HG02678 (cell line): ENCODE results near the gene PDE10A.

Experiments used
- ATAC-seq: cut with Tn5 transposase; IDR thresholded peaks from one replicate; pipeline ENCODE4 v1.9.1; 2021; ENCODE audit warnings: mild to moderate bottlenecking, moderate library complexity; ENCODE audit not compliant: unreplicated experiment

The PDE10A gene

DNA sequence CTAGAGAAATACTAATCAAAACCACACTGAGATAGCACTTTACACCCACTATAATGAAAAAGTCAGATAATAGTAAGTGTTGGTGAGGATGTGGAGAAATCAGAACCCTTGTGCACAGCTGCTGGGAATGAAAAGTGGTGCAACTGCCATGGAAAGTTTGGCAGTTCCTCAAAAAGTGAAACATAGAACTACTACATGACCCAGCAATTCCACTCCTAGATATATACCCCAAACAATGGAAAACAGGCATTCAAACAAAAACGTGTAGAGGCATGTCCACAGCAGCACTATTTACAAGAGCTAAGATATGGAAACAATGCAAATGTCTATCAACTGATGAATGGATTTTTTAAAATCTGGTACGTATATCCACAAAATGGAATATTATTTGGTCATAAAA, 236.1 kb downstream of the PDE10A start:
- ATAC-seq = no peak

DNA sequence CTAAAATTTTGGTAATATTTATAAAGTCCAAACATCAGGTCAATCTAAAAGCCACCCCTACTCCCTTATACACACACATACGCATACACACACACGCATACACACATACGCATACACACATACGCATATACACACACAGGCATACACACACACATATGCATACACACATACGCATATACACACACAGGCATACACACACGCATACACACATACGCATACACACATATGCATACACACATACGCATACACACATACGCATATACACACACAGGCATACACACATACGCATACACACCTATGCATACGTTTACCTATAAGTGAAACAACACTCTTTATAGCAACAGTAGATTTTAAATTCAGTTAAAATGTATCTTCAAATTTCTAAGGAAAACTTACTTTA, 240.8 kb downstream of the PDE10A start:
- ATAC-seq = no peak

DNA sequence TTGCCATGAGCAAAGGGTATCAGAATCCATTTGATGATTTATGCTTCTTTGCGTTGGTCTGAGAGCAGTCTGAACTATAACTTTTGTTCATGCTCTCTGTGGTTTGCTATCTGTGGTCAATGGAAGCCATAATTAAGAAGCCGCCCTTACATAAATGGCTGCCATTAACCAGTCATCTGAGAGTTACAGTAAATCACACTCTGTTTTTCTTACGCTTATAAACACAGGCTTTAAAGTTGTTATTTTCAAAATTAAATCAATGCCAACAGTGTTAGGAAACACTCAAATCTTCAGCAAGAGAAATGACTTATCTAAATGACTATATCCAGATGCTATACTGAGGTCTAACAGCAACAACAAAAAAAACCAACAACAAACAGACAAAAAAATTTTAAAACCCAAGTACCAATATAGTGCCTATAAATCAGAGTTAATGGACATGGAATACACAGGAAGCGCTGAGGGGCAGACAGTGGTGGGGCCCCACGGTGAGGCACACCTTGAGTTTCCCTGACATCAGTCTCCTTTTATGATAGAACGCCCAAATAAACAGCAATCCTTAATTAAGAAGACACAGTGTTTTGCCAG, 245.7 kb downstream of the PDE10A start:
- ATAC-seq = no peak

DNA sequence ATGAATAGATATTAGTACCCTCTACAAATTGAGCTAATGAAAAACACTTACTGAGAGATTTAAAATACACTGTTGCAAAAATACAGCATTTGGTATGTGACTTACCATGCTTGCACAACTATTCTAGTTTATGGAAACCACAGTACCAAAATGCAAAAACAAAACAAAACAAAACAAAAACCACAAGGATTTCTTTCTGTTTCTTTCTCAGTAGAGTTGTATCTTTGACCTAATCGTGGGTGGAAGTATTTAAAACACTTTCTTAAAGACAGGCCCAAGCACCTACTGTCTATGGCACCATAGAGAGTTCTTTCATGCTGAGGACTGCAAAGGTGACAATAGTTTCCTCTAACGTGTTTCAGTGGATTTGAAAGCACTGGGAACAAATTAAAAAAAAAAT, 258.3 kb downstream of the PDE10A start:
- ATAC-seq = no peak

DNA sequence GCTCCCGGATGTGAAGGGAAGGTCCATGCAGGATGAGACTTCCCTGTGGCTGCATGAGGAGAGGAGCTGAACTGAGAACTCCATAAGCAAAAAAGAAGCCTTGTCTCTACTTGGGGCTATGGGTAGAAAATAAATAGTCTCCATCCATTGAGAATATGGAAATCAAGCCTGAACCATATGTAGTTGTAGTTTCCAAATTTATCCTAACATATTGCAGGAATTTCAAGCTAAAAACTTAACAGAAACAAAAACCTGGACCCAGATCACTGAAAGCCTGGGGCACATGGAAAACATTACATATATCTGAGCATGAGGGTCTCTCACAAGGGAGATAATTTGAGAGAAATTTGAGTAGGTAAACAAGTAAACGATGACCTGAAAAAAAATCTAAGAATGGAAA, 258.7 kb downstream of the PDE10A start:
- ATAC-seq = no peak

DNA sequence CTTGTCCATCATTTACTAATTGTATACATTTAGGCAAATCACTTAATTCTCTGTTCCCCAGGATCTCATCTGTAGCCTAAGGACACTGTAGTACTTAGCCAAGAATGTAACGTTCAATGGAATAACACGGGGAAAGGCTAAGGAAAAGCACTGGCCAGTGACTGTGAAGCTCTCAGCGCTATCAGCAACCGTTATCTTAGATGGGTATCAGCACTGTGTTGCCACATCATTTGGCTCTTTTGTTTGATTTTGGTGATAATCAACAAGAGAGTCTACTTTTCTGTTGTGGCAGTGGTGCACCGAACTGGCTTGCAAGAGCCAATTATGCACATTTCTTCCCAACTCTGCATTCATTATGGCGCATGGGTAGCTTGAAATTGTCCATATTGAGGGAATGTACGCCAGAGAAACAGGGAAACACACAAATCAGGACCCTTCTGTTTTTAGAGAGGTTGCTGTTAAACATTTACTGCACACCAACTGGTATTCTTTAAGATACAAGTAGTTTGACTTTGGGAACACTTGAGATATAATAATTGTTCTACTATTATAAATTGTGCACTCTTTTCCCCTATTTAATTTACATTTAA, 259.9 kb downstream of the PDE10A start:
- ATAC-seq = no peak

DNA sequence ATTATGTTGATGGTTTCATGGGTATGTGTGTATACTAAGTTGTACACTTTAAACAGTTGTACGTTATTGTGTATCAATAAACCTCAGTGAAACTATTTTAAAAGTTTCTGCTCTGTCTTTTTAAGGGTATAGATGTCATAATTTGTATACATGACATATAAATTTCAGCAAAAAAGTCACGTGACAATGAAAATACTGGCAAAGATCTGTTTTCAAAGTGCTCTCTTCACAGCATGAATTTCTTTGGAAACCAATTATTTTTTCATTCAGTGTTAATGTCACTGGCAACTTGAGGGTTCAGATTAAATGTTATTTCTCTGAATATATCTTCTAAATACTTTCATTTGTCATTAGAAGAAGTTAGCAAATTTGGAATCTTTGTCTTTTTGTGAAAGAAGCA, 261.9 kb downstream of the PDE10A start:
- no peak for ATAC-seq

DNA sequence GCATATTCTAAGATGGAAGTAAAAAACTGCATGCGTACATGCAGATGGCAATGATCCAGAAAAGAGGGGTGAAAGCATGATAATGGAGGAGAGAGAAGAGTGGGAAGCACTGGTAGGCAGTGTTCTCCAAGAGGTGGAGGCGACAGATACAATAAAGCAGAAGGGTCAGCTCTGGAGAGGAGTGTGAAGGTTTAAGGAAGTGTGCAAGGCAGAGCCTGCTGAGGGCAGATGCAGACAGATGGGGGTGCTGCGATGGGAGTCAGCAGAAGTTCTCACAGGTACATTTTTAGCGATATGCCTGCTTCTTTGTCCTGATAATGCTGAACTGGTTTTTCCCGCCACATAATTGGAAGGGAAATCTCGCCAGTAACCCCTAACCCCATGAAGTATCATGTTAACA, 272.6 kb downstream of the PDE10A start:
- ATAC-seq = no peak

DNA sequence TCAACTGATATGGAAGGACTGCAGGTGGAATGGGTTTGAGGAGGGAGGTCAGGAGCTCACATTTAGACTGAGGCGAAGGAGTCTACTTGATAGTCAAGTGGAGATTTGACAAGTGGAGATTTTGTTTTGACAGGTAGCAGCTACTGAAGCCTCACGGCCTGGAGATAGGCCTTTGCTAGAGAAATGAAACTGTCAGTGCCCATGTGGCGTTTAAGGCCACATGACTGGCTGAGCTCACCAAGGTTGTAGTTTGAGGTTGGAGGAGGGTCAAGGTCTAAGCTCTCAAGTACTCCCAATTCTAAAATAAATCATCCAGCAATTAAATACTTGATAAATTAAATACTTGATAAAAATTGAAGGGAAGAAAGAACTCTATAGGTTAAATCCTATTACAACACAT, 273.5 kb downstream of the PDE10A start:
- ATAC-seq = no peak

DNA sequence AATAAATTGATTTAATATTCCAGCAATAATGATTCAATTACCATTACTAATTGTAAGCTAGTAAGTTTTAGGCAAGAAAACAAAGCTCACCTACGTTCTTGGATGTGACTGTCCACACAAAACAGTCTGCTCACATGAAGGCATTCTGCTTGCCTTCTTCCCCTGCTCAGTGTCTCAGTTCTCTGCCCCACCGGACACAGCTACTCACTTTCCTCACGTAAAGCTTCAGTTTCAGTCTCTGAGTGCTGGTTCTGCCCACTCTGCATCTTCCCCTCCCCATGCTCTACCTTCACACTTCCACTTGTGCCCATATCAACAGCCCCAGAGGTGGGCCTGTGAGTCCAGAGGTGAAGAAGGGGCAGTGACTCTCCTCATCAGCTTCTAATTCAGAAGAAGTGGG, 279.7 kb downstream of the PDE10A start:
- no peak for ATAC-seq

DNA sequence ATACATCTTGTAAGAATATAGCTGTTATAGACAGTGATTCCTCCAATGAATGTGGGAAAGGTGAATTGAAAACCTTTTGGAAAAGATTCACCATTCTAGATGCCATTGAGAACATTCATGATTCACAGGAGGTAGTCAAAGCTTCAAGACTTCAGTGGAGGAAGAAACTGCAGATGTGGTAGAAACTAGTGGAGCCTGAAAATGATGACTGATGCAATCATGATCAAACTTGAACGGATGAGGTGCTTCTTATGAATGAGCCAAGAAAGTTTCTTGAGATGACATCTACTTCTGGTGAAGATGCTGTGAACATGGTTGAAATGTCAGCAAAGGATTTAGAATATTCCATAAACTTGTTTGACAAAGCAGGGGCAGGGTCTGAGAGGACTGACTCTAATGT, 286.9 kb downstream of the PDE10A start:
- ATAC-seq = no peak

DNA sequence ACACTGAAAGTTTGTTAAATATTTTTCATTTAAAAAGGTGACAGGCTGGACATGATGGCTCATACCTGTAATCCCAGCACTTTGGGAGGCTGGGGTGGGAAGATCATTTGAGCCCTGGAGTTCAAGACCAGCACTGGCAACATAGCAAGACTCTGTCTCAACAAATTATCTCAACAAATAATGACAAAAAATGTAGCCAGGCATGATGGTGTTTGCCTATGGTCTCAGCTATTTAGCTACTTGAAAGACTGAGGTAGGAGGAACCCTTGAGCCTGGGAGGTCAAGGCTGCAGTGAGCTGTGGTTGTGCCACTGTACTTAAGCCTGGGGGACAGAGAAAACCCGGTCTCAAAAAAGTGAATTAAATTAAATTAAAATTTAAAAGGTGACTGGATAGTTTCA, 297.7 kb downstream of the PDE10A start:
- ATAC-seq = no peak

DNA sequence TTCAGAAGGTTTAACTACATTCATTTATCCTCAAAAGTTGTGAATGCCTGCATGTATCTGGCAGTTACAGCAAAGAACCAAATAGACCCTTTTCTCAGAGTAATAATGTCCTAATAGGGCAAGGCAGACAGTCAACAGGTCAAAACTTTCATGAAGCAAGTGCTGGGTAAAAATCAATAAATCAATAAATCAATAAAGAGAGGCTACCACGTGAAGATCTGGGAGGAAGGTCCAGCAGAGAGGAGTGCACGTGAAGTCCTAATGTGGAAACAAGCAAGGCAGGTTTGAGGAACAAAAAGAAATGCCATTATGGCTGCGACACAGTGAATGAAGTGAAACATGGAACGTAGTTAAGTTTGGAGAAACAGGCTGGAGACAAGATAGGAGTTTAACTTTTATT, 317.3 kb downstream of the PDE10A start:
- no peak for ATAC-seq

DNA sequence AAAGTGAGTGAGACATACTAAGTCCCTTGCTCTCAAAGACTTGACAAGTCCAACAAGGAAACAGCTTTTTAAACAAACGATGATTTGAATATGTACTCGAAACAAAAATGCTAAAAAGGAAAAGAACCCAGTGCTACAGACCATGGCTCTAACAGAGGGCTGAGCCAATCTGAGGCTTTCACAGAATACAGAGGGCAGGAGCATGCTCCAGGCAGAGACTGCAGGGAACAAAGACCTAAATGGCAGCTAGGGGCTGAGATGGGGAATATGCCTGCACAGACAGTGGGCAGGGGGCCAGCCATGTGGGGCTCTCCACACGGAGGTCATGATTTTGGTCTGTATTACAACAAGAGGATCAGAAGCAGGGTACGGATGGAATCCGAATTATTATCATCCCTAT, 322.5 kb downstream of the PDE10A start:
- no peak for ATAC-seq

DNA sequence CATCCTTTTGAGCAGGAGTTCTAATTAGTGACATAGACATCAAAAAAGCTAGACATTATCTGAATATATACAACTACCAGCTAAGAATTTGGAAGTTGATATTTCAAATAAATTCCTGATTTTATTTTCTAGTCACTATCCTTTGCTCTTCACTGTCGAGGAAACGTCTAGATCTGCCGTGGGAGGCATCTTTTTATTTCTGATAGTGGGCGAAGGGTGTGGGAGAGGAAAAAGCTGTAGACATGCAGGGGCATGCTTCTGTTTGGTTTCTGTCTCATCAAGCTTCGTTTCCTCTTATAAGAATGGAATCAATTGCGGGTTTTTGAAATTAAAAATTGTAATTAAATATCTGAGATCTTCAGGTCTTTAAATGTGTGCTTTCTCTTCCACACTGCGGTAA, 337.4 kb downstream of the PDE10A start:
- ATAC-seq = no peak

DNA sequence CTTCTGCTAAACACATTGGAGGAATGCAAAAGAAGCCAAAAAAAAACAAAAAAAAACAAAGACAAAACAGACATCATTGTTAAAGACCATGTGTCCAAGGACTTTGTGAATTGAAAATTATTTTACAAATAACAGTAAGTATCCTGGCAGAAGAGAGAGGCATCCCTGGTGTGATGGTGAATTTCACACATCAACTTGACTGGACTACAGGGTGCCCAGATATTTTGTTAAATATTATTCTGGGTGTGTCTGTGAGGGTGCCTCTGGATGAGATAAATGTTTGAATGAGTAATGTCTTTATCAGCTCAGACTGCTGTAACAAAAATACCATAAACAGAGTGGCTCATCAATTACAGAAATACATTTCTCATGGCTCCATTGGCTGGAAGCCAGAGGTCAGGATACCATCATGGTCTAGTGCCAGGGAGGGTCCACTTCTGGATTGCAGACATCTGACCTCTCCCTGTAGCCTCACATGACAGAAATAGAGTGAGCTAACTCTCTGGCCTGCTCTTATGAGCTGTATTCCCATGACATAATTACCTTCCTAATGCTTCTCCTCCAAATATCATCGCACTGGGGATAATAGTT, 341.4 kb downstream of the PDE10A start:
- no peak for ATAC-seq

DNA sequence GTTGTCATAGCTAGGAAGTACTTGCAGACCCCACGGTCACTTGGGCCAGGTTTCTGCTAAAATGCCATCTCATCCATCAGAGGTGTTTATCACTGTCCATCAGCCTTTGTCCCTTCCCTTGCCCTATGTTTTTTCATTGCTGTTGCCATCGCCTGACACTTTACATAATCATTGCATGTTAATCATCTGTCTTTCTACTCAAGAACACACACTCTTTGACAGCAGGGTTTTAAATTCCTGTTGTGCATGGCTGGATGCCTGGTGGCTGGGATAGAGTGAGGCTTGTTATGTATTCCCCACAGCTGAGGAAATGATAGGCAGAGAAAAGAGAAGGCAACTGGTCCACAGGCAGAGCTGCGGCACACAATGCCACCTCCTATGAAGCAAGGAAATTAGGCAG, 341.9 kb downstream of the PDE10A start:
- no peak for ATAC-seq

DNA sequence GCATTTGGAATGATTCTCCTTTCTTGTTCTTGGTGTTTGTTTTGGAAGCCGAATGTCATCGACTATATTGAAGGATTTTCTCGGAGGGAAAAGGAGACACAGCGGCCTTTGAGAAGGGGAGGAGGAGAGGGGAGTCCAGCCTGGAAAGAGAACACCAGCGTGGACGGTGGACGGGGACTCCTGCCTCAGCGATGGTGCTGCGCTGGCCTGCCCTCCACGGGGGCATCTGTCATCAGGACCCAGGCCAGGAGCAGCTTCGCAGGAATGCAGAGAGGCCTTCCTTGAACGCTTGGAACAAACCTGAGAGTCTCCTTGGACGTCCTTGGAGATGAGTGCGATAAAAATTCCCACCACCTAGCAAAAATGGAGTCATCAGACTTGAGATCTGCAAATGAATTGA, 345.3 kb downstream of the PDE10A start:
- ATAC-seq = no peak

DNA sequence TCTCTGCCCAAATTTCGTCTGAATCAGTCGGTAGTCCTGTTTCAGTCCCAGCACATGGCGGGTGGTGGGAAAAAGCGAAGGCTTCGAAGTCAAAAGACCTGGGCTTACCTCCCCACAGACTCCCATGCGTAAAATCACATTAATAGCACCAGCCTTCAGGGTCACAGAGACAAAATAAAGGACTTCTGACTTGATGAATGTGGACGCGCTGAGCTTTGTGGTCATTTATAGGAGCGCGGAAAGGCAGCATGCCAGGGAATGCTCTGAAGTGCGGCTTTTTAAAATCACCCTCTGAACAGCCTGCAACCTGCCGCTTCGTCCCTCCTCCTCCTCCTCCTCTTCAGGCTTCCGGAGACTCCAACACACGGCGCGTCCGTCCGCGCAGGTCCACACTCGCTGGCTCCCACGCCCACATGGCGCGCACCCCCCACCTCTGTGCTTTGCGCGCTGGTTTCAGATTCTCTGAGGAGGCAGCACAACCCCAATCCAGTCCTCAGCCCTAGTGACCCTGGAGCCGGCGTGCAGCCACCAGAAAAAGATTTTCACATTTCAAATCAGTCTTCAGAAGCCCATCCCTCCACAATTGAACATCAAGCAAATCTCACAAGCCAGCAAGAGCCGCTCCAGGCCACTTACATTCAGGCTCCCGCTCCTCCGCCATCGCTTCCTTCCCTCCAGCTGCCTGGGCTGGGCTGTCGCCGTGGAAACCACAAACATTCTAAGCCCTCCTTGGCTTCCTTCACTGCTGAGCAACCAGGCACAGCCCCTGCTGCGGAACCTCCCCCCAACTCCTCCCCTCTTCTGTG, 353.9 kb downstream of the PDE10A start, which contains the start of gene C6orf118:
Gene C6orf118 (minus strand): TSS at position 680 of the 806 bp plus-strand sequence. CDS start 19 bp downstream, at position 661.
- peak; percentile 50 for ATAC-seq

DNA sequence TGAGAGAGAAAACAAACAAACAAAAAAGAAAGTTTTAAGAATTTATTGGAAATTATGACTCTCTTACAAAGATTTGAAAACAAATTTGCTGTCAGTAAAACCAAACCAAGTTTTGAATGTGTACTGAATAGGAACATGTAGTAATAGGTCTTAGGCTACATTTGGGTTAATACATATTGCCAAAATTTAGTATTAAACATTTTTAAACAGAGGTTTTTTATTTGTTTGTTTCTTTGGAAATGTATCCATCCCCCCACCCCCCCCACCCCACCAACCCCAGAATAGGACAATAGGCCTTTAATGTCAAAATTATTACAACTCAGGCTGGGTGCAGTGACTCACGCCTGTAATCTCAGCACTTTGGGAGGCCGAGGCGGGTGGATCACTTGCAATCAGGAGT, 356.1 kb downstream of the PDE10A start:
- no peak for ATAC-seq

DNA sequence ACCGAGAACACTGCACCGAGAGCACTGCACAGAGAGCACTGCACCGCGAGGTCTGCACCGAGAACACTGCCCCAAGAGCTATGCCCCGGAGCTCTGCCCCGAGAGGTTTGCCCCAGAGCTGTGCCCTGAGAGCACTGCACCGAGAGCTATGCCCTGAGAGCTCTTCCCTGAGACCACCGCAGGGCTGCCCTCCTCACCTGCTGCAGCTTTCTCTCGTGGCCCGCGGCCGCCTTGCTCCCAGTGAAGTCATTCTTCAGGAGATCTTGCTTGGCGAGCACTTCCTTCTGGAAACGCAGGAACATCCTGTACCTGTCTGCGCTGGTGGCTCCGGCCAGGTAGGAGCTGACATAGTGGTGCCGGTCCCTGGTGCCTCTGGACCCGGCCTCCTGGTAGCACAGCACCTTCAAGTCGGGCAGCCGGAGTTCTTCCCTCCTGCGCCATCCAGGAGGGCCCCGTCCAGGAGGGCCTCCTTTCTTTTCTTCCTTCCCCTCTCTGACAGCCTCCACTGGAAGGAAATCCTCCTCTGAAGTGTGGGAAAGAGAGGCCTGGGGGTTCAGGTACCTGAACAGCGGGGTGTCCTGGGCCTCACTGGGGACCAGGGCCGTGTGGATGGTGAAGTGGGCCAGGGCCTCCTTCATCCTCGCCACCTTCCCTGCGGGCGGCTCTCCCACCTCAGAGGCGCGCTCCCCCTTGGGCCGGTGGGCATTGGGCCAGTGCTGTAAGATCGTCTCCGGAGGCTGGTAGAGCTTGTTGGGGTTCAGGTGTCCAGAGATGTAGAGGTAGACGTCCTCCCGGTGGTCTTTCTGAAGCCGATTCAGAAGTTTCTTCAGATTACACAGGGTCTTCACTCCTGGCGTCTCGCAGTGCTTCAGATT, 361.4 kb downstream of the PDE10A start:
- ATAC-seq = no peak
